AG08396 (cell line): ENCODE data around the gene STXBP6.
"Not testable (repeated sequence)": the region's sequence is repeated elsewhere in the genome, so short reads cannot be mapped to it uniquely, and the experiment has no call there.

Experiments
- DNase-seq: peaks from one replicate; pipeline ENCODE4 v3.0.0; 2012; ENCODE audit warnings: low spot score, mixed read lengths

The STXBP6 gene

DNA sequence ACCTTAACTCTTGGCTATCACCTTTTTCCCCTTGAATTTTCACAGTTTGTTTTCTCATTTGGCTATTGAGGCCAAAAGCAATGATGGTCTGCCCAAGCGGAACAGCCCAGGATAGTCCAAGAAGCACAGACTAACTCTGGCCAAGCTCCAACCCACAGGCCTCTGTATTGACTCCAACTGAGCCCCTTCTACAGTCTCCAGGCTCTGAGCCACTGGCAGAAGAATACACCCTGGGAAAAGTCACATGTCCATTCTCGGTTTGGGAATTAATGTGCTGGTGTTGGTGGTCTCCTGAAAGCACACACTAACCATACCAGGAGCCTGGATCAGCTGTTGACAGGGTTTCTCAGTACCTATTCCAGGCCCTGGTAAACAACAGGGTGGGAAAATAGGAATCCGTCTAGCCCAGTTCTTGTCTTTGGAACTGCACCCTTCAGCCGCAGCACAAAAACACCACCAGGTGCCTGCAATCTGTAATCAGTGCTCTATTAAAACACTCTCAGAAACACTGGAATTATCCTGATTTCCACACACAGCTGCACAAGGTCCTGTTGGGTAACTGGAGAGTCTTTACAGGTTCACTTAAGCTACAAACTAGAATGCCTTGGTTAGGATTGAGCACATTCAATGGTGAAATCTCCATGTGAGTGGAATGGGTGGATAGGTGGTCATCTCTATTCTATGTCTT, 63.6 kb downstream of the STXBP6 start:
- no peak for DNase-seq

DNA sequence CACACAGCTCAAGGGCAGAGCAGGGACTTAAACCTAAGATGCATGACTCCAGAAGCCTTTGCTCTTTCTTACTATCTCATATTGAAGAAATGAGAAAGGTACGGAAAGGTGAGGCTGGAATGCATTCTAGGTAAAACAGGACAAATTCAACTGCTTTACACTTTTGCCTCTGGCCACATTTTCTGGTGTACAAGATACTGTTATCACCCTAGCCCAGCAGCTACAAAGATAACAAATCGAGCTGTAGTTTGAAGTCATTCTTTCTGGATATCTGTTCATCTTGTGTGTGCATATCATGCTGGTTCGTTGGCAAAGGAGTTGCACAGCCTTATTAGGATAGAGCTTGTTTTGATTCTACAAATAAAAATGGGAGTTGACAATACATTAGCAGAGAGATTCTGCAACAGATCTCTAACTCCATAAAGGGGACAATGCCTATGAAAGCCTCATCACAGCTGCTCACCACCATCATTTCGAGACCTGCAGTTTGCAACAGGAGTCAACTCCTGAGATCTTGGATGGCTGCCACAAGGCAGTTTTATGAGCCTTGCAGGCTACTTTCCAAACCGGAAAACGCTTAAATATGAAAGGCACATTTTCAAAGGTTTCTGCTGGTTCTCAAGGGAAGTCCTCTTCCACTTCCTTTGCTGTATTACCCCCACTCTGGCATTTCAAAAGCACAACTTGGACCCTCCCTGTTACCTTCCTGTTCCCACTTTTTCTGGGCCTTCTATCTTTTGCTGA, 64.9 kb downstream of the STXBP6 start:
- DNase-seq = no peak

DNA sequence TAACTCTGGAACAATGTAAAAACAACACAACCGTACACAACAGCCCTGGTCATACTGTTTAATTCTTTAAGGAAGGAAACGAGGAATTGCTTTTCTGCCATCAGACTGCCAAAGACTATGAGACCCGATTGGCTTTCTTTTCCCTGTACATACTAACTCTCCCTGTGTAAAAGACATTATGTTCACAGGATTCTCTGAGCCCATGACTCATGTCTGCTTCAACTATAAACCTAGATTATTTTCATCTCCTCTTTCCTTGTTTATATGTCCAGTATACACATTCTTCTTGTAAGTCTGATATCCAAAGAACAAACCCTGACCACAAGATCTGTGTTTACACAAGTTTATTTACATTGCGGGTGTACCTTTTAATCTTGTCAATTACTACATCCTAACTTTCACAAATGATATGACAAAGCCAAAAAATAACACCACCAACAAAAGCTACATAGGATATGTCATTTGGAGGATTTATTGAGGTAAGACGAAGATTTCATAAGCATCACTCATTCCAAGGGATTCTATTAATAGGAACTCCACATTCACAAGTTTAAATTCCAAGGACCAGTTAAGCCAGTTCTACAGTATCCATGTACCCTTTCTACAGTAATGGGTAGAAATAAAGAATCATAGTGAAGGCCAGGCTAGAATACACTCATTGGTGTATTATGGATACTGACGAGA, 67.3 kb downstream of the STXBP6 start:
- peak; percentile 42 for DNase-seq

- DNase-seq = no peak
Observed at GRCh38 chr14:24979725-24980239, 70.2 kb downstream of the STXBP6 start.

- no peak for DNase-seq
Observed at GRCh38 chr14:24978862-24979724, 70.9 kb downstream of the STXBP6 start.

DNA sequence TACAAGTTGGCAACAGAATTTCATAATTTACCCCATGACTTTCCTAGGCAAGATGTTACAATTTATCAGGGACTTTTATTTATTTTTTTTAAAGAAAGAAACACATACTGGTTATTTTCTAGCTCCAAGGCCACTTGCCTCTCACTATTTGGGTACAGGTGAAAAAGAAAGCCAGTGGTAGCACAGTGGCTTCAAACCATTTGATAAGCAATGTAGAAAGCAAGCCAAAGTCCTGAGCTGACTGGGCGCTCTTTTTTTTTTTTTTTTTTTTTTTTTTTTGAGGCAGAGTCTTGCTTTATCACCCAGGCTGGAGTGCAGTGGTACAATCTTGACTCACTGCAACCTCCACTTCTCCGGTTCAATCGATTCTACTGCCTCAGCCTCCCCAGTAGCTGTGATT, 73.3 kb downstream of the STXBP6 start:
- no peak for DNase-seq

GRCh38 chr14:24975393-24975792, 74.6 kb downstream of the STXBP6 start:
- DNase-seq = no peak

GRCh38 chr14:24974591-24975374, 75.2 kb downstream of the STXBP6 start:
- no peak for DNase-seq

DNA sequence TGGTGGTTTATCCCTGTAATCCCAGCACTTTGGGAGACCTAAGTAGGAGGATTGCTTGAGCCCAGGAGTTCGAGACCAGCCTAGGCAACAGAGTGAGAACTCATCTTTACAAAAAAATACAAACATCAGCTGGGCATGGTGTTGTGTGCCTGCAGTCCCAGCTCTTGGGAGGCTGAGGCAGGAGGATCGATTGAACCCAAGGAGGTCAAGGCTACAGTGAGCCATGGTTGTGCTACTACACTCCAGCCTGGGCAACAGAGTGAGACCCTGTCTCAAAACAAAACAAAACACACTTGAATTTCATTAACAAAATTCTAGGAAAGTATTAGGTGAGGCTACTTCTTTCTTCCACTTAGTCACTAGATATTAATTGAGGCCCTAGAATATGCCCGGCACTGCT, 77.1 kb downstream of the STXBP6 start:
- DNase-seq = no peak

DNA sequence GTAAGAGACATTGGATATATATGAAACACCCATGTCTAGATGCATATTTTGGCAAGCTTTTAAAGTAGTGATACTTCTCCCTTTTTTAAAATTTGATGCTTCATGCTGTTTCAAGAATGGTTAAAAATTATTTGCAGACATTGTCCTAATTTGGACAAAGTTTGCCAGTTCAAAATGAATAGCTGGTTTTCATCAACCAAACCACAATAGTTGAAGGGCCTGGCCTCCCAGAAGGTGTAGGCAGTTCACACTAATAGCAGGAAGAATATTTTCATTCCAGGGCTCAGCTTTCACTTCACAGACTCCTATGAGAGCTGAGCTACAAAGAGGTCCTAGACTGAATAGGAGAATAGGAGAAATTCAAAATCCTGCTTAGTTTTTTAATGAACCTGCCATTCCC, 78.7 kb downstream of the STXBP6 start:
- DNase-seq = no peak

- no peak for DNase-seq
Observed at GRCh38 chr14:24966579-24966964, 83.4 kb downstream of the STXBP6 start.

- DNase-seq = peak; percentile 50
Observed at GRCh38 chr14:24965934-24966578, 83.9 kb downstream of the STXBP6 start.

DNA sequence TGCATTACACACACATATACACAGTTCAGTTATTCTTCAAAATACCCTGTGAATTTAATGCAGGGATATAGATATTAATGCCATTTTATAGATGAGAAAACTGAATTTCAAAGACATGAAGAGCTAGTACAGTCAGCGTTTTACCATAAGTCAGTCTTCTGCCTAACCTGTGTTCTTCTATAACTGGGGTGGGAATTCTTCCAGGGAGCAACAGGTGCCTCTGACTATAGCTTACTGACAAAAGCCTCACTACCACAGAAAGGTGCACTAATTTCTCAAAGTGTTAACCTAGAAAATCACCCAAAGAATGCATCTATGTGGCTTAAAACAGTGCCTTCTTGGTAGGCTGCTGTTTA, 84.4 kb downstream of the STXBP6 start:
- DNase-seq = no peak

DNA sequence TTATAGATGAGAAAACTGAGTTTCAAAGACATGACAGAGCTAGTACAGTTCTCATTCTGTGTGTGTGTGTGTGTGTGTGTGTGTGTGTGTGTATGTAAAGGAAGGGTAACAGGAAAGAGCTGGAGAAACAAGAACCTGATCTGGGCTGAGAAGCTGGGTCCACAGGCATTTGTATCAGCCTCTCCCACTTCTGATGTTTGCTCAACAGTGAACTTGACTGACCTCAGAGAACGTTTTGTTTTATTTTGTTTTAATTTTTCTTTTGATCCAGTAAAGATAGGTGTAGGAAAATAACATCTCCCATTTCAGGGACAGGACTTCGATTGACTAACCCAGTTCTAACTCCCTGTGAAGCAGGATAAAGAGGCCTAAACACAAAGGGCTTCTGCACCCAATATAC, 85.4 kb downstream of the STXBP6 start:
- no peak for DNase-seq

DNA sequence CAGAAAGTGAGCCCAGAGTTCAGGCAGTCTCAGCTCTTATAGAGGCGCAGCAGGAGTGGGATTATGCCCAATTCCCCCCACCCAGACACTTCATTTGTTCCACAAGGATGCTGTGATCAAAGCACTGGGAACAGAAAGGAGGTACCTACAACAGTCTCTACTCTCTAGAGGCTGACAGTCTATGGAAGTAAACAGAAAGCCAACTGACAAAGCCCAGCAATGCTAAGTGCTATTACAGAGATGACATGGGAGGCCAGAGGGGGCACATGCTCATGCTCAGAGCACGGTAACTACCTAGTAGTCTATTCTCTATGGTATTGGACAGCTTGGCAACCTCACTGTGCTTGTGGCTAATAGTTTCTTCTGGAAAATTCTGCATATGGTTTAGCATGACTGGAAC, 85.9 kb downstream of the STXBP6 start:
- no peak for DNase-seq

GRCh38 chr14:24962118-24962517, 87.8 kb downstream of the STXBP6 start:
- DNase-seq = not testable (repeated sequence)

DNA sequence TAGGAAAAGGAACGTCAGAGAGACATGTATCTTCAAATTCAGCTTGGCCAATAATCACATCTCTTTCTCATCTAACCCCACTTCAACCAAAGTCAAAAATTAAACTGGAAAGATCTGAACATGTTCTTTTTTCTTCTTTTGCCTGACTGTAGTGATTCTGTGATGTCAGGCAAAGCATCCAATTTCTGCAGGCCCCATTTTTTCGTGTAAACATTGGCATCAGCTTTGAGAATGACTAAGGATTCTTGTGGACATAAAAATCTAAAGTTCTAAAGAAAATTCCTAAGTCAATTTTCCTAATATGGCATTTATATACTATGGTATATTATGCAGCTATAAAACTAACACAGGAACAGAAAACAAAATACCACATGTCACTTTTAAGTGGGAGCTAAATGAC, 89.1 kb downstream of the STXBP6 start:
- DNase-seq = peak; percentile 35

- DNase-seq = no peak
Observed at GRCh38 chr14:24959791-24960331, 90.1 kb downstream of the STXBP6 start.

DNA sequence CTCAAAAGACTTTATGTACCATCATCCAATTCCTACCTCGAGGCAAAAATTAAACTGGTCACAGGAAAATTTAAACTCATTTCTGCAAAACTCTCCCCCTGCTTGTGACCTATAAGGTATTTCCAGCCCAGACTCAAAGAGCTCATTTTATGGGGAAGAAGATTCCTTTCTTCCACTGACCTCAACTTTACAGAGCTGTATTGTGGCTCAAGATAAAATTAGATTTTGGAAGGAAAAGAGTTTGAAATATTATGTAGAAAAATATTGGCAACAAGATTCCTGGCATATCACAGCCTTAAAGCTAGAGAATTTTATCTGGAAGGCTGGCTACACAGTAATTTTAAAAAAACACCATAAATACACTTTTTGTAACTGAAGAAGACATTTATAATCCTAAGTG, 91.7 kb downstream of the STXBP6 start:
- DNase-seq = no peak

- no peak for DNase-seq
Observed at GRCh38 chr14:24957814-24958213, 92.1 kb downstream of the STXBP6 start.

GRCh38 chr14:24956104-24956503, 93.8 kb downstream of the STXBP6 start:
- no peak for DNase-seq
